Left lung (tissue), 10 donors: ENCODE measurements around the gene CLASP1. TPM values are rescaled to one million over a fixed set of nuclear protein-coding genes. Genes with fewer than 3 reads are reported as not detected.

Experiments used
- ATAC-seq: fragments of 200-7000 bp; cut with Tn5 transposase; one replicate; pipeline ENCODE4 v1.9.1; 2020; ENCODE audit warnings: moderate library complexity
- DNase-seq, 4 donors: peaks; one replicate each; pipeline ENCODE4 v3.0.0-alpha.2; 2013 to 2020
- H3K27ac ChIP-seq, 2 donors: fragments of 200-600 bp; sonication (generic) in 1 of 2; one replicate each; pipeline versions ENCODE4 v1.5.0 to v1.8.0; 2020 to 2021
- H3K27me3 ChIP-seq, 2 donors: fragments of 200-600 bp; sonication (generic) in 1 of 2; one replicate each; pipeline versions ENCODE4 v1.5.0 to v1.8.0; 2020 to 2021
- H3K36me3 ChIP-seq, 2 donors: fragments of 200-600 bp; sonication (generic) in 1 of 2; one replicate each; pipeline versions ENCODE4 v1.5.0 to v1.8.0; 2020 to 2021
- H3K4me1 ChIP-seq, 2 donors: fragments of 200-600 bp; one replicate each; pipeline ENCODE4 v1.8.0; 2021
- H3K4me3 ChIP-seq, 2 donors: fragments of 200-600 bp; sonication (generic) in 1 of 2; one replicate each; pipeline versions ENCODE4 v1.5.0 to v1.8.0; 2020 to 2021; ENCODE audit warnings: mild to moderate bottlenecking in 1 of 2
- H3K9me3 ChIP-seq, 2 donors: fragments of 200-600 bp; sonication (generic) in 1 of 2; one replicate each; pipeline versions ENCODE4 v1.5.0 to v1.8.0; 2020 to 2021
- intact Hi-C, 2 donors: fragments of 100-400 bp; cut with DNase I; formaldehyde crosslinking; loops; one replicate each; pipeline versions ENCODE4 v1.11.2 to v1.14.2; 2022
- polyA plus RNA-seq, 6 donors: library from polyadenylated mRNA; unstranded; fragments of 120-200 nt; gene quantifications; one replicate each; pipeline ENCODE4 v1.2.1, GENCODE V29; 2013; ENCODE audit not compliant: insufficient read length in 6 of 6
- total RNA-seq, 2 donors: library from RNA; stranded (reverse); fragmentation: NEBNext Ultra II Directional; extraction: Animal tissue kit (Norgen Biotek cat#: 25700); gene quantifications; one replicate each; pipeline ENCODE4 v1.2.1, GENCODE V29; 2021
- TF ChIP-seq, protein P1 (sequence below), 2 donors: fragments of 200-600 bp; sonication (generic) in 1 of 2; IDR thresholded peaks; one replicate each; pipeline versions ENCODE4 v1.5.0 to v1.8.0; 2021; ENCODE audit warnings: antibody characterized with exemption in 2 of 2
- donor health status: DM: no; HTN: yes; CAD: no.
- donor health status: DM: no; HTN: no; CAD: no.

CLASP1 gene
- total and polyA plus RNA-seq, 8 donors, result 42.9 to 52.1 (median 48.7) TPM

- no peak overlapping the region for H3K4me3 ChIP-seq
- intact Hi-C loops, result no loop called here
Measured at GRCh38 chr2:121436918-121437317, 212.3 kb downstream of the CLASP1 start.

GRCh38 chr2:121435790-121436189 lies 213.5 kb downstream of the CLASP1 start:
- H3K36me3 ChIP-seq, result peaks cover 0 to 10% of the 10 kb centered on the region in 2 donors
- H3K4me3 ChIP-seq, result no peak overlapping the region
- intact Hi-C loops, result no loop called here
- H3K4me1 ChIP-seq, result no peaks in the 10 kb centered on the region
- H3K27me3 ChIP-seq, result no peaks in the 10 kb centered on the region
- H3K27ac ChIP-seq, result no peak overlapping the region
- TF ChIP-seq, protein P1, sequence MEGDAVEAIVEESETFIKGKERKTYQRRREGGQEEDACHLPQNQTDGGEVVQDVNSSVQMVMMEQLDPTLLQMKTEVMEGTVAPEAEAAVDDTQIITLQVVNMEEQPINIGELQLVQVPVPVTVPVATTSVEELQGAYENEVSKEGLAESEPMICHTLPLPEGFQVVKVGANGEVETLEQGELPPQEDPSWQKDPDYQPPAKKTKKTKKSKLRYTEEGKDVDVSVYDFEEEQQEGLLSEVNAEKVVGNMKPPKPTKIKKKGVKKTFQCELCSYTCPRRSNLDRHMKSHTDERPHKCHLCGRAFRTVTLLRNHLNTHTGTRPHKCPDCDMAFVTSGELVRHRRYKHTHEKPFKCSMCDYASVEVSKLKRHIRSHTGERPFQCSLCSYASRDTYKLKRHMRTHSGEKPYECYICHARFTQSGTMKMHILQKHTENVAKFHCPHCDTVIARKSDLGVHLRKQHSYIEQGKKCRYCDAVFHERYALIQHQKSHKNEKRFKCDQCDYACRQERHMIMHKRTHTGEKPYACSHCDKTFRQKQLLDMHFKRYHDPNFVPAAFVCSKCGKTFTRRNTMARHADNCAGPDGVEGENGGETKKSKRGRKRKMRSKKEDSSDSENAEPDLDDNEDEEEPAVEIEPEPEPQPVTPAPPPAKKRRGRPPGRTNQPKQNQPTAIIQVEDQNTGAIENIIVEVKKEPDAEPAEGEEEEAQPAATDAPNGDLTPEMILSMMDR (IDR thresholded peaks at IDR 0.05), result no peak
- DNase-seq (no peak), ATAC-seq (no peak)
- H3K9me3 ChIP-seq, result no peaks in the 10 kb centered on the region

More at GRCh38 chr2:121436918-121437317, 212.3 kb downstream of the CLASP1 start:
- DNase-seq (no peak), ATAC-seq (no peak)
- H3K9me3 ChIP-seq, result no peaks in the 10 kb centered on the region
- no peaks in the 10 kb centered on the region for H3K4me1 ChIP-seq
- H3K36me3 ChIP-seq, result peaks cover 0 to 16% of the 10 kb centered on the region in 2 donors
- no peaks in the 10 kb centered on the region for H3K27me3 ChIP-seq
- TF ChIP-seq, protein P1 (IDR thresholded peaks at IDR 0.05), result no peak
- no peak overlapping the region for H3K27ac ChIP-seq

DNA sequence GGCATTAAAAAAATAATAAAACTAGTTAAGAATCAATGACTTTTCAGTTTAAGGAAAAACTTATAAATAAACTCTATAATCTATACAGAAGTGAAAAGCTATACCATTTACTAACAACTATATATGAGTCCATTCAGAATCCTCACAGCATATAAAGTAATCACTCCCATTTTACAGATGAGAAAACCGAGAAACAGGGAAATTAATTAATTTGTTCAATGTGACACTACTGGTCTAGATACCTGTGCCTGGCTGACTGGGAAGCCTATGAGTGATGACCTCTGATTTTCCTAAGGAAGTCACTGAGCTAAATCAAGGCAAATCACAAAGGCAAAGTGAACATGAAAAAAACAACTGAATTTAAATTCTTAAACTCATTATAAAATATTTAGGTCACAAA lies 218.0 kb downstream of the CLASP1 start:
- DNase-seq (no peak), ATAC-seq (no peak)
- H3K9me3 ChIP-seq, result no peaks in the 10 kb centered on the region
- H3K4me3 ChIP-seq, result no peak overlapping the region
- TF ChIP-seq, protein P1 (IDR thresholded peaks at IDR 0.05), result no peak
- H3K36me3 ChIP-seq, result peaks cover 0 to 38% of the 10 kb centered on the region in 2 donors
- H3K27ac ChIP-seq, result no peak overlapping the region
- no peaks in the 10 kb centered on the region for H3K4me1 ChIP-seq
- no peaks in the 10 kb centered on the region for H3K27me3 ChIP-seq
- intact Hi-C loops, result no loop called here

GRCh38 chr2:121429927-121430520 lies 219.2 kb downstream of the CLASP1 start:
- Histone ChIP-seq H3K36me3 (peaks cover 0 to 48% of the 10 kb centered on the region in 2 donors), H3K9me3 (no peaks in the 10 kb centered on the region), H3K27ac (no peak overlapping the region), H3K27me3 (no peaks in the 10 kb centered on the region), H3K4me1 (no peaks in the 10 kb centered on the region), H3K4me3 (no peak overlapping the region)
- ATAC-seq (no peak), DNase-seq (no peak)
- TF ChIP-seq, protein P1 (IDR thresholded peaks at IDR 0.05), result no peak
- intact Hi-C loops, result no loop called here

GRCh38 chr2:121429119-121429903 lies 220.0 kb downstream of the CLASP1 start:
- H3K9me3 ChIP-seq, result no peaks in the 10 kb centered on the region
- no peak for DNase-seq
- H3K36me3 ChIP-seq, result peaks cover 0 to 54% of the 10 kb centered on the region in 2 donors
- no peak for ATAC-seq
- H3K4me1 ChIP-seq, result no peaks in the 10 kb centered on the region
- intact Hi-C loops, result no loop called here
- TF ChIP-seq, protein P1 (IDR thresholded peaks at IDR 0.05), result no peak
- no peak overlapping the region for H3K27ac ChIP-seq
- no peaks in the 10 kb centered on the region for H3K27me3 ChIP-seq
- H3K4me3 ChIP-seq, result no peak overlapping the region
